HS-27A (cell line): ENCODE measurements around the gene MEIS2.

Source experiments
- DNase-seq: peaks from one replicate; pipeline ENCODE4 v3.0.0-alpha.2; 2012; ENCODE audit warnings: low read depth, missing footprints

The MEIS2 gene

DNA sequence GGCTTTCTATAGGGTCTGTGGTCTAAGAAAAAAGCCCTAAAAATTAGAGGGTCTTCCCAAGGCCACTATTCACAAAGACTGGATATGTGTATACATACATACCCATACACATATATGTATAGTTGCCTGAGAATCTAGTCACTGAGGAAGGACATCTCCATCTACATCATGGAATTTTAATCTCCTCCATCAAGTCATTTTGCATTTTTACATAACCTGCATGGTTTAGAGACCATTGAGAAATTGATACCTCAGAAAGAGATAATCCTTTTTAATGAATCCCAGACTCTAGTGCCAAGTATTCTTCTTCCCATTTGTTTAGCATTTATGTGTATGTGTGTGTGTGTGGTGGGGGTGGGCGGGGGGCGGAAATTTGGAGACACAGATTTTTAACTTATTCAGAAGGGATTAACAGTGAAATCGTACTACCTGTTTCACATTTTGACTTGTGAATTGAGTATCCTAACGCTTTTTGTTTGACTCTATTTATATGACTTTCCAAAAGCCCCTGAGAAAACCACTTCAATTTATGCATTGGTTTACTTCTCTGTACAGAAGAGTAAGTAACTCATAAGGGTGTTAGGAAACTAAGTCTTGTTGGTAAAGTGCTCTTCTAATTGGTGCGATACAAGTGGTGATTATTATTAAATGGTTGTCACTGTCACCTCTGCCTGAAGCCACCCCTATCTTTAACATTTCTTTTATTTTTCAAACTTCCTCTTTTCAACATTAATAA lies 166.9 kb downstream of the MEIS2 start:
- no peak for DNase-seq

DNA sequence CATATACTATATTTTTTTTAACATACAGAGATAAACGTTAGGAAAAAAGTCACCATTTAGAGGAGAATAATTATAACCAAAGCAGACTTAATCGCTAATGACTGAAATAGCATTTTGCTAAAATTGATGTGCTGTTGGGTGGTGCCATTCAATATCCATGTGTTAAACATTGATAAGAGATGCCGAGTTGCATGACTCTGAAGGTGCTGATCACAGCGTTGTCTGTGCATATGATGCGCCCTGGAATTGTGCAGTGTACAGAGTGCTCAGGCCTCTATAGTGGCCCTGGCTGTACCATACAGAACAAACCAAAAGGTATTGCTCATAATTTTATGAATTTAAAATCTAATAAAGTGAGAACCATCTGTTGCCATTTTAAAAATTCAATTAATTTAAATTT lies 168.3 kb downstream of the MEIS2 start:
- no peak for DNase-seq

DNA sequence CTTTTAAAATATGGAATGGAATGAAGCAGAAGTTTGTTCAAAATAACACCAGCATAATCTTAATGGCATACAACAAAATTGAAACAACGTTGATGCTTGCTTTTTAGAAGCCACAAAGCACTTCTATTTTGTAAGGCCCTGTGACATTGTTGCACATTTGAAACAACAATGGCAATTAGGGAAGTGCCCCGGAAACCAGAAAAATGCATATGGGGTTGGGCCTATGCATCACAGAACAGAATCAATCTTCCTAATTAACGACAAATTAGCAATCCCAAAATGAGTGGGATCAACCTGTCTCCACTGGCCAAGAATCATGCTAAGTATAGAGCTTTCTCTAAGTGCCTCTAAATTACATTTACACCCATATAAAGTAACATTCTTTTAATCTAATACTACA lies 168.9 kb downstream of the MEIS2 start:
- DNase-seq: no peak

DNA sequence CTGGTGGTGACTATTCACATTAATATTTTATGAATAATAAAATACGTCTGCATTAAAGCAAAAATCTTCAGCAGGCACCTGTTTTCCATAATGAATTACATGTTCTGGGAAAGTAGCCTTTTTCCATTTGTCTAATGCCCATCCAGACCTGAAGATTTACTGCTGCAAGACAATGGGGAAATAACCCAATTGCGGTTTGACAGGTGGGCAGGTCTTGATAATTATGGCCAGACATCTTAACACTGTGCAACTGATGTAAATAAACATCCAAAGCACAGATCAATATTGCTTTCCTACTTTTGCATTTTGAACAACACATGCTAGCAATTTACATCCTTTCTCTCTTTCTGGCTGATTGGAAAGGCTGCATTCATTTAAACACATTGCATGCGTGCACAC lies 173.9 kb downstream of the MEIS2 start:
- no peak for DNase-seq

- DNase-seq: no peak
These were observed 174.5 kb downstream of the MEIS2 start for GRCh38 chr15:36925653-36926426.

DNA sequence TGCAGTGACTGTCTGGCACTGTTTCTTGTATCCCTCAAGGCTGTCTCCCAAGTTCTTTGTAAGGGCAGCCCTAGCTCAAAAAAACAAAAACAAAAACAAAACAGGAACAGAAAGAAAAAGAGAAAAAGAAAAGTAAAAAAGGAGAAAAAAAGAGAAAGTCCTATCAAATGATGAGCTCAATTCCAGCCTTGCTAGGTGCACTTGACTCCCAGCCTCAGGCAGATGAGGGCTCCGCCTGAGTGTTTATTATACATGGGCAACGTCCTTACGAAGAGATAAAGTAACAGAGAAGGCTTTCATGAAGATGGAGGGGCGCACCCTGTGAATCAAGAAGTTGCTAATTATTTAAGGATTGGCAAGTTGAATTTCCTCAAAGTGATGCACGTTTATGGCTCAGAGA lies 175.3 kb downstream of the MEIS2 start:
- DNase-seq: no peak

- DNase-seq: no peak
These were observed 176.3 kb downstream of the MEIS2 start for GRCh38 chr15:36924034-36924433.

DNA sequence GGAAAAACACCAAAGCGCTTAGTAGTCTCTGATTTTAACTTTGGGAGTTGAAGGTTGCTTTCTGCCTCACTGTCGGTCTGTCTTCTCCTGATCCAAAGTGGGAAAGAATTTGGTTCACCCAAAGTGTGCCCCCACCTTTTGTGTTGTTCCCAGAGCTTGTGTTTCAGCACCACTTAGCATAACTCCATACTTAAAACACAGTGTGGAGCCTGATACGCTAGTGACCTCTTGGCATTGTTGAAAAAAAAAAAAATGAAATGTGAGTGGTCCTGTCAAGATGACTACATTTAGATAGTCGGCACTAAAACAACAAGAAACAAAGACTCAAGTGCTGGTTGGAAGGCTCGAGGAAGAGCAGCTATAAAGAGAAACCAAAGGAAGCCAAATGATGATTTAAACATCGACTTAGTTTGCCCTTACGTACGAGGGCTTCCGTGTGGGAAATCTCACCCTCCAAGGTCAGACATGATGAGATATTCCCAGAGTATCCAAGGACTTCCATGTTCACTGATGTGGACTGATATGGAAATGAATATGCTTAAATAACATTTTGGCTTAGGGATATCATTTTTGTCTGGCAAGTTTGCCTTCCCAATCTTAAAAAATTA lies 178.8 kb downstream of the MEIS2 start:
- no peak for DNase-seq

DNA sequence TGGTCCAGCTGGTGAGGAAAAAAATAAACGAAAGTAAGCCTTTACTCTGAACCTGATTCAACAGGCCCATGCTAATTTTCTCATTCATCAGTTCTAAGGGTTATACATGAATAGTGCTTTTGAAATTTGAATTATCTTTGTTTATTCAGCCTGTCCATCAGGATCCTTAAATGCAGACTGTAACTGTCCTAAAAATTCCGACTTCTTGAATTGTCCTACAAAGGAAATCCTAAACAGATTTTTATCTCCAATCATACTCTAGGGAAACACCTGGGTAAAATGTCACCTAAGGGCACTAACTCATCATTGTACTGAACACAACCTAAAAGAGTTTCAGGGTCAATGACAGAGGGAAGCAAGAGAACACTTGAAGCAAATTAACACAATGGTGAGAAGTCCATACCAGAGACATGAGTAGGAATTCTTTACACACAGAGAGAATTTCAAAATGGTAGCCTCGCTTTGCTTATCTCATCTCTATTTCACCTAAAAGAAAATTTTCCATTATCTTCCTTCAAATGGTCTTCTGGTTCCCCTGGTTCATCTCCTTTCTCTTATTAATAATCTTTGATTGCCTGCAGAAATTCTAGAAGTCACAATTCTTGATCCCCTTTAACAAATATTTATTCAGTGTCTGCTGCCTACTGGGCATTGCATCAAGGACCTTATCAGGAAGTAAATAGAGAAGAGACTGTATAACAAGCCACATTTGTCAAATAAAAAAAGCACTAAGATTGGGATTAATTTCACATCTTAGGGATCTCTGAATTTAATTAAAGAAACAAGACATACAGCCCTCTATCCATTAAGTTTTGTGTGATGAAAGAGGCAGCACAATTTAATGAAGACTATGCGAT lies 182.7 kb downstream of the MEIS2 start:
- DNase-seq: no peak

- no peak for DNase-seq
These were observed 185.2 kb downstream of the MEIS2 start for GRCh38 chr15:36914960-36915808.

- no peak for DNase-seq
These were observed 185.9 kb downstream of the MEIS2 start for GRCh38 chr15:36914466-36914865.

DNA sequence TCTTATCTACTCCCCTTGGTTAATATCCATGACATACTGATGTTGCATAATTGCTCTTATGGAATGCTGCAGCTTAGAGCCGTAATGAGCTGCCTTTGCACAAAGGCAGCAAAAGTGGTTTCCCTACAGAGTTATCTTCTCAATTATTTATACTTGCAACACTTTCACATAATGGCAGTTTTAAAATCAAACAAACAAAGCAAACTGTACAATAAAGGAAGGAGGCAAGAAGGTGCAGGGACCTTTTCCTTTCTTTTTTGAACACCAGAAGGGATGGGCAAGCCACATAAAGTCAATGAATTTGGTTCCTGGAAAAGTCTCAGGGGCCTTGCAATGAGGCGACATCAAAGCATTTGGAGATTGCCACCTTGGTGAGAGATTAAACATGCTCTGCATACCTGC lies 188.0 kb downstream of the MEIS2 start:
- no peak for DNase-seq

GRCh38 chr15:36911322-36911944 lies 188.9 kb downstream of the MEIS2 start:
- DNase-seq: no peak

DNA sequence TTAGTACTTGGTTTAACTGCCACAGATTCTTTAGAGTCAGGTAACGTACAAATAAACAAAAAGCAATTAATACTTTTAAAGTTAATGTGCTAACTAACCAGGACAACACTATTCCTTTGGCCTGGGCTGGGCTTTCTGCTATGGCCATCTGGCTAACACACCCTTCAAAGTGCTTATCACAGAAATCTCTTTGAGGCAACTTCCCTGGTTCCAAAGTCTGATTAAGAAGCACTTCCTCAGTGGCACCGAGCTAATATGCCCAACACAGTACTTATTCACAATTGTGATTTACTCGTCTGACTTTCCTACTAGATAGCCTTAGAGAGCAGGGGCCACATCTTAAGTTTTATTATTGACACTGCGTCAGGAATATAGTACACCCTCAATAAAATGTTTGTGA lies 191.4 kb downstream of the MEIS2 start:
- DNase-seq: no peak

DNA sequence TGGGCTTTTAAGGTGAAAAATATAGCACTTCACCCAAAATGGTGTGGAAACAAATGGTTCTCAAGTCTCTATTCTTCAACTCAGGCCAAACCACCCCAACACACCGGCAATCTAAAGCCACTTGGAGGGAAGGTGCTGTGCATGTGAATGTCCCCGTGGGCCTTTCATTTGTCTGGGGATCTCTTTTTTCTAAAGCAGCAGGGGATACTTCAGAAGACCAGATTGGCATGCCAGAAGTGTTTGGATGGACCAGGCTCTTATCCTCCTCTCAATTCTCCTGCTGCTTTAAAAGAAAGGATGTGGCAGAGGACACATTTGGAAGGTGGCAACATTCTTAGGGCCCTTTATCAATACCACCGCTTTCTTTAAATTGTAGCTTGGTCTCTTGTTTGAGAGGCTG lies 193.1 kb downstream of the MEIS2 start:
- no peak for DNase-seq

GRCh38 chr15:36905908-36906307 lies 194.4 kb downstream of the MEIS2 start:
- DNase-seq: no peak

GRCh38 chr15:36904715-36905114 lies 195.6 kb downstream of the MEIS2 start:
- no peak for DNase-seq

DNA sequence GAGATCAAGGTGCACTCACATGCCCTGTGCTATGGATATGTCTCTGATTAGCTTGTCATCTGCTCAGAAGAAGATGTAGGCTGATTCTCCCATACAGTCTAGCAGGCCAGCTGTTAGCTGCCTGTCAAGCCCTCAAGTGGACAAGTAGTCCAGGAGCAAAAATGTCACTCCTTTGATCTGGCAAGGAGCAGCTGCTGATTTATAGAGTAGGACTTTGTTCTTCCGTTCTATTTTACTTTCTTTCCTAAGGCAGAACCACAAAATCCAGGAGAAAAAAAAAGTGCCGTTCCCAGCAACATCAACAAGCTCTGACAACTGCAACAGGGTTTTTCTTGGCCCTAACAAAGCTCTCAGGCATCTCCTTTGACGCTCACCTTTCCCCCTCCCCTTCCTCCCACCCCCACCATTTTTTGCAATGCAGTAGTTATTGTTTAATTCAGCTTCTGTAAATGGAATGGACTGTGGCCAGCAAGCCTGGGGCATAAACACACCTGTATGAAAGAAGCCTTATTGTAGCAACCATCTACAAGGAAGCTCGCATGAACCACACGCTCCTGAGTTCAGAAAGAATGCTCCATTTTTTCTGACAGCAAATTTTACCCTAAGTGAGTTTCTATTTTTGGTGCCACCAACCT lies 196.3 kb downstream of the MEIS2 start:
- no peak for DNase-seq

DNA sequence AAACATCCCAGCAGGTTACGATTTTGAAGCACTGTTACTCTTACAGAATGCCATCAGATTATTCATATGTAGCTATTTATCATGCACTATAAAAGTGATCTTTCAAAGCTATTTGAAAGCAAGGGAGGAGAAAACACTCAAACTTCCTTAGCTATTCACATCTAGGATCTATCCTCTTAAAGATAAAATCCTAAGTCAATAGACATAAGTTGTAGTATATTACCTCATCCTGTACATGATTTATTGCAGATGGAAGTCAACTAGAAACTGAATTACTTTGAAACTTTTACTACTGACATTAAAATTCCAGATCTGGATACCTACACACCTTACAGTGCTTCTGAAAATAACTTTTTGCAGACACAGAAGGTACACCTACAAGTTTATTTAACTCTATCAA lies 197.2 kb downstream of the MEIS2 start:
- DNase-seq: no peak

- no peak for DNase-seq
These were observed 199.3 kb downstream of the MEIS2 start for GRCh38 chr15:36901012-36901411.
